GM23338 (cell line): ENCODE measurements around the gene ATG7. TPM values are rescaled to one million over a fixed set of nuclear protein-coding genes. Genes with fewer than 3 reads are reported as not detected.

Experiments used
- ATAC-seq: fragments of 200-7000 bp; cut with Tn5 transposase; 3 replicates; pipeline ENCODE4 v1.9.1; 2020
- DNase-seq: peaks from one replicate; pipeline ENCODE4 v3.0.0-alpha.2; 2015; ENCODE audit warnings: low spot score
- H2AFZ ChIP-seq: fragments of 200-600 bp; sonication (generic); 2 replicates; pipeline ENCODE4 v1.8.0; 2016; ENCODE audit warnings: antibody characterized with exemption, mild to moderate bottlenecking, moderate library complexity
- H3F3A ChIP-seq: fragments of 200-600 bp; sonication (generic); replicated peaks from 2 replicates; pipeline ENCODE4 v1.8.0; 2017; ENCODE audit warnings: antibody characterized with exemption, mixed run types, low read depth
- H3K27ac ChIP-seq: fragments of 200-600 bp; sonication (generic); 2 replicates; pipeline ENCODE4 v1.6.1; 2016; ENCODE audit warnings: low read depth
- H3K27me3 ChIP-seq: fragments of 200-600 bp; sonication (generic); 2 replicates; pipeline ENCODE4 v1.8.0; 2016; ENCODE audit warnings: mild to moderate bottlenecking, mixed run types, moderate library complexity; ENCODE audit not compliant: insufficient read depth
- H3K36me3 ChIP-seq: fragments of 200-600 bp; sonication (generic); 2 replicates; pipeline ENCODE4 v1.8.0; 2016; ENCODE audit warnings: mild to moderate bottlenecking; ENCODE audit not compliant: insufficient read depth
- H3K4me1 ChIP-seq: fragments of 200-600 bp; sonication (generic); 2 replicates; pipeline ENCODE4 v1.8.0; 2016; ENCODE audit warnings: mild to moderate bottlenecking, moderate library complexity; ENCODE audit not compliant: insufficient read depth
- H3K4me2 ChIP-seq: fragments of 200-600 bp; sonication (generic); 2 replicates; pipeline ENCODE4 v1.7.1; 2017; ENCODE audit warnings: mixed run types
- H3K4me3 ChIP-seq: fragments of 200-600 bp; sonication (generic); 2 replicates; pipeline ENCODE4 v1.6.1; 2016; ENCODE audit warnings: mixed run types
- H3K79me2 ChIP-seq: fragments of 200-600 bp; sonication (generic); replicated peaks from 2 replicates; pipeline ENCODE4 v1.8.0; 2017; ENCODE audit warnings: mild to moderate bottlenecking; ENCODE audit not compliant: insufficient read depth
- H3K9me2 ChIP-seq: fragments of 200-600 bp; sonication (generic); 2 replicates; pipeline ENCODE4 v1.8.0; 2017; ENCODE audit not compliant: insufficient read depth
- H4K20me1 ChIP-seq: fragments of 200-600 bp; sonication (generic); replicated peaks from 2 replicates; pipeline ENCODE4 v1.8.0; 2017; ENCODE audit warnings: mild to moderate bottlenecking; ENCODE audit not compliant: insufficient read depth
- H3K27ac Mint-ChIP-seq: 2 replicates; pipeline ENCODE4 v1.8.0; 2020; ENCODE audit warnings: inconsistent platforms, mild to moderate bottlenecking, moderate library complexity, mixed read lengths
- H3K27me3 Mint-ChIP-seq: 3 replicates; pipeline ENCODE4 v1.8.0; 2022; ENCODE audit warnings: low read depth, mild to moderate bottlenecking, moderate library complexity, mixed read lengths, inconsistent platforms; ENCODE audit not compliant: insufficient read depth, poor library complexity
- H3K36me3 Mint-ChIP-seq: 3 replicates; pipeline ENCODE4 v1.8.0; 2021; ENCODE audit warnings: low read depth, mild to moderate bottlenecking, inconsistent platforms, moderate library complexity, mixed read lengths
- H3K4me1 Mint-ChIP-seq: 3 replicates; pipeline ENCODE4 v1.8.0; 2020; ENCODE audit warnings: mild to moderate bottlenecking, inconsistent platforms, mixed read lengths
- H3K4me3 Mint-ChIP-seq: 3 replicates; pipeline ENCODE4 v1.8.0; 2021; ENCODE audit warnings: moderate library complexity, mild to moderate bottlenecking, inconsistent platforms, mixed read lengths
- H3K9me3 Mint-ChIP-seq: 3 replicates; pipeline ENCODE4 v1.8.0; 2020; ENCODE audit warnings: moderate library complexity, mild to moderate bottlenecking, inconsistent platforms, mixed read lengths
- CREB1 ChIP-seq: fragments of 250-450 bp; sonication (Bioruptor Pico); IDR thresholded peaks from 2 replicates; pipeline ENCODE4 v1.5.0; 2020; ENCODE audit warnings: low read depth, mild to moderate bottlenecking, moderate library complexity
- CTCF ChIP-seq, 2 experiments: fragments of 200-600 bp in 1 of 2; sonication (generic) in 1 of 2; conservative IDR thresholded peaks; 2 replicates each; pipeline versions ENCODE4 v1.5.1 to v1.6.1; 2016 to 2017; ENCODE audit warnings: antibody characterized with exemption in 2 of 2, low read depth in 2 of 2, mild to moderate bottlenecking in 2 of 2, moderate library complexity in 1 of 2
- ETS1 ChIP-seq: IDR thresholded peaks from 2 replicates; pipeline ENCODE4 v1.6.1; 2016; ENCODE audit warnings: antibody characterized with exemption
- EZH2 ChIP-seq: fragments of 200-600 bp; sonication (generic); IDR thresholded peaks from one replicate; pipeline ENCODE4 v1.8.0; 2017; ENCODE audit warnings: antibody characterized with exemption, mild to moderate bottlenecking, low read depth; ENCODE audit not compliant: unreplicated experiment
- EZH2phosphoT487 ChIP-seq: fragments of 200-600 bp; sonication (generic); IDR thresholded peaks from one replicate; pipeline ENCODE4 v1.8.1; 2018; ENCODE audit warnings: antibody characterized with exemption; ENCODE audit not compliant: unreplicated experiment
- JUNB ChIP-seq: IDR thresholded peaks from one replicate; pipeline ENCODE4 v1.6.1; 2016; ENCODE audit warnings: antibody characterized with exemption; ENCODE audit not compliant: unreplicated experiment
- NANOG ChIP-seq: IDR thresholded peaks from 2 replicates; pipeline ENCODE4 v1.6.1; 2016; ENCODE audit warnings: antibody characterized with exemption, borderline replicate concordance
- POLR2AphosphoS5 ChIP-seq: IDR thresholded peaks from 2 replicates; pipeline ENCODE4 v1.6.1; 2016; ENCODE audit warnings: antibody characterized with exemption, low read depth
- REST ChIP-seq: IDR thresholded peaks from one replicate; pipeline ENCODE4 v1.6.1; 2018; ENCODE audit warnings: antibody characterized with exemption; ENCODE audit not compliant: unreplicated experiment
- STAT1 ChIP-seq: IDR thresholded peaks from one replicate; pipeline ENCODE4 v1.6.1; 2016; ENCODE audit warnings: antibody characterized with exemption; ENCODE audit not compliant: unreplicated experiment
- ZNF114 ChIP-seq: fragments of 250-450 bp; sonication (Bioruptor Pico); IDR thresholded peaks from 2 replicates; pipeline ENCODE4 v1.5.0; 2020; ENCODE audit warnings: mild to moderate bottlenecking, moderate library complexity
- ZNF331 ChIP-seq: fragments of 250-450 bp; sonication (Bioruptor Pico); IDR thresholded peaks from 2 replicates; pipeline ENCODE4 v1.5.0; 2020; ENCODE audit warnings: low read depth, mild to moderate bottlenecking, moderate library complexity
- polyA plus RNA-seq: library from polyadenylated mRNA; unstranded; fragments of >200 nt; fragmentation: Nextera tagmentation; extraction: Ambion mirVana; gene quantifications from 2 replicates; pipeline ENCODE4 v1.2.1, GENCODE V29; 2016
- total RNA-seq: library from RNA; depleted of rRNA; stranded (reverse); fragments of >200 nt; shearing (Covaris generic); gene quantifications from 2 replicates; pipeline ENCODE4 v1.2.3, GENCODE V29; 2014

The ATG7 gene
- total and polyA plus RNA-seq, 2 experiments from 2014 or later: 16.2 to 36.7 TPM

- no peak for TF ChIP-seq EZH2phosphoT487
- no peak for TF ChIP-seq ZNF114 (CRISPR knock-in tag)
- no peak for TF ChIP-seq ETS1
- TF ChIP-seq STAT1: no peak
- no peak for TF ChIP-seq CTCF (conservative IDR thresholded peaks at IDR 0.05; ENCODE audit: low read depth in 2 of 2)
- TF ChIP-seq NANOG: no peak
- no peak for TF ChIP-seq ZNF331 (CRISPR knock-in tag)
- TF ChIP-seq JUNB: no peak
- no peak for TF ChIP-seq POLR2AphosphoS5
- TF ChIP-seq CREB1 (CRISPR knock-in tag): no peak
- no peak for TF ChIP-seq EZH2
- no peak for TF ChIP-seq REST
- no peak overlapping the region for H3K27ac ChIP-seq
- H3K4me2 ChIP-seq: no peak overlapping the region
- no peaks in the 10 kb centered on the region for H3K79me2 ChIP-seq
- DNase-seq (no peak), ATAC-seq (no peak)
- H3K4me3 ChIP-seq: no peak overlapping the region
- H3K36me3 Mint-ChIP-seq: peaks cover 8% of the 10 kb centered on the region; the same call in 2 of the 3 replicates
- no peaks in the 10 kb centered on the region for H3K36me3 ChIP-seq
- H3F3A ChIP-seq: no peaks in the 10 kb centered on the region
- no peak overlapping the region for H3K27ac Mint-ChIP-seq
- H4K20me1 ChIP-seq: no peaks in the 10 kb centered on the region
- no peaks in the 10 kb centered on the region for H3K27me3 ChIP-seq
- peaks cover 8% of the 10 kb centered on the region; the same call in 2 of the 3 replicates for H3K9me3 Mint-ChIP-seq
- no peaks in the 10 kb centered on the region for H3K4me1 Mint-ChIP-seq
- peaks cover 4% of the 10 kb centered on the region; the same call in 1 of the 2 replicates for H3K9me2 ChIP-seq
- H2AFZ ChIP-seq: no peak overlapping the region
- no peaks in the 10 kb centered on the region for H3K27me3 Mint-ChIP-seq
- no peak overlapping the region for H3K4me3 Mint-ChIP-seq
- H3K4me1 ChIP-seq: no peaks in the 10 kb centered on the region
These were observed 128.0 kb downstream of the ATG7 start for GRCh38 chr3:11400213-11400612.
